Measurements from ENCODE around the gene MYO6. TPM values are rescaled to one million over a fixed set of nuclear protein-coding genes. Genes with fewer than 3 reads are reported as not detected.

Gene MYO6
- total and polyA plus RNA-seq, 5 donors: 3.3 to 9.0 (median 7.3) TPM

GRCh38 chr6:75830959-75831885 lies 82.2 kb downstream of the MYO6 start:
- DNase-seq (peak in 1 of 3 donors; percentile 28), ATAC-seq (no peak)
- WGBS: 82% methylated on average over 12 of the region's 12 CpGs
- Histone ChIP-seq H3K4me3 (ENCODE audit: low read length) (no peak overlapping the region), H3K9me3 (ENCODE audit: control insufficient read depth, low read length) (no peaks in the 10 kb centered on the region), H3K27me3 (ENCODE audit: control insufficient read depth, insufficient read depth) (no peaks in the 10 kb centered on the region), H3K27ac (ENCODE audit: low read length) (no peak overlapping the region), H3K4me1 (ENCODE audit: control insufficient read depth, insufficient read depth, low read length) (no peaks in the 10 kb centered on the region)
- intact Hi-C loops (cut with DNase I): no loop called here

GRCh38 chr6:75834447-75834846 lies 85.4 kb downstream of the MYO6 start:
- Histone ChIP-seq H3K4me1 (ENCODE audit: control insufficient read depth, insufficient read depth, low read length) (no peaks in the 10 kb centered on the region), H3K27me3 (ENCODE audit: control insufficient read depth, insufficient read depth) (no peaks in the 10 kb centered on the region), H3K9me3 (ENCODE audit: control insufficient read depth, low read length) (no peaks in the 10 kb centered on the region), H3K4me3 (ENCODE audit: low read length) (no peak overlapping the region), H3K27ac (ENCODE audit: low read length) (no peak overlapping the region)
- intact Hi-C loops (cut with DNase I): no loop called here
- no peak for ATAC-seq
- no peak for DNase-seq

GRCh38 chr6:75842191-75842590 lies 93.2 kb downstream of the MYO6 start:
- Histone ChIP-seq H3K27ac (ENCODE audit: low read length) (no peak overlapping the region), H3K4me1 (ENCODE audit: control insufficient read depth, insufficient read depth, low read length) (peaks cover 1% of the 10 kb centered on the region), H3K9me3 (ENCODE audit: control insufficient read depth, low read length) (no peaks in the 10 kb centered on the region), H3K4me3 (ENCODE audit: low read length) (no peak overlapping the region), H3K27me3 (ENCODE audit: control insufficient read depth, insufficient read depth) (no peaks in the 10 kb centered on the region)
- no peak for DNase-seq
- WGBS: 81% methylated on average over 4 of the region's 4 CpGs
- no peak for ATAC-seq
- intact Hi-C loops (cut with DNase I): no loop called here

GRCh38 chr6:75842732-75843131 lies 93.7 kb downstream of the MYO6 start:
- Histone ChIP-seq H3K27me3 (ENCODE audit: control insufficient read depth, insufficient read depth) (no peaks in the 10 kb centered on the region), H3K9me3 (ENCODE audit: control insufficient read depth, low read length) (no peaks in the 10 kb centered on the region), H3K27ac (ENCODE audit: low read length) (no peak overlapping the region), H3K4me3 (ENCODE audit: low read length) (no peak overlapping the region), H3K4me1 (ENCODE audit: control insufficient read depth, insufficient read depth, low read length) (peaks cover 1% of the 10 kb centered on the region)
- intact Hi-C loops (cut with DNase I): no loop called here
- WGBS: 76% methylated on average over 2 of the region's 2 CpGs
- DNase-seq (no peak), ATAC-seq (peak in 1 of 2 donors; percentile 54)

GRCh38 chr6:75843396-75843795 lies 94.4 kb downstream of the MYO6 start:
- Histone ChIP-seq H3K9me3 (ENCODE audit: control insufficient read depth, low read length) (no peaks in the 10 kb centered on the region), H3K4me1 (ENCODE audit: control insufficient read depth, insufficient read depth, low read length) (peaks cover 1% of the 10 kb centered on the region), H3K27me3 (ENCODE audit: control insufficient read depth, insufficient read depth) (no peaks in the 10 kb centered on the region), H3K4me3 (ENCODE audit: low read length) (no peak overlapping the region), H3K27ac (ENCODE audit: low read length) (no peak overlapping the region)
- WGBS: 75% methylated on average over 2 of the region's 2 CpGs
- no peak for DNase-seq
- intact Hi-C loops (cut with DNase I): no loop called here
- ATAC-seq: no peak

- DNase-seq (no peak), ATAC-seq (no peak)
- peaks cover 1% of the 10 kb centered on the region for H3K4me1 ChIP-seq (ENCODE audit: control insufficient read depth, insufficient read depth, low read length)
- WGBS: 96% methylated on average over 4 of the region's 4 CpGs
- intact Hi-C loops (cut with DNase I): no loop called here
- H3K9me3 ChIP-seq (ENCODE audit: control insufficient read depth, low read length): no peaks in the 10 kb centered on the region
- H3K4me3 ChIP-seq (ENCODE audit: low read length): no peak overlapping the region
- no peaks in the 10 kb centered on the region for H3K27me3 ChIP-seq (ENCODE audit: control insufficient read depth, insufficient read depth)
- no peak overlapping the region for H3K27ac ChIP-seq (ENCODE audit: low read length)
Measured at GRCh38 chr6:75848274-75848673, 99.2 kb downstream of the MYO6 start.

- H3K4me1 ChIP-seq (ENCODE audit: control insufficient read depth, insufficient read depth, low read length): peaks cover 1% of the 10 kb centered on the region
- intact Hi-C loops (cut with DNase I): no loop called here
- DNase-seq (no peak), ATAC-seq (no peak)
- no peak overlapping the region for H3K4me3 ChIP-seq (ENCODE audit: low read length)
- no peak overlapping the region for H3K27ac ChIP-seq (ENCODE audit: low read length)
- no peaks in the 10 kb centered on the region for H3K9me3 ChIP-seq (ENCODE audit: control insufficient read depth, low read length)
- no peaks in the 10 kb centered on the region for H3K27me3 ChIP-seq (ENCODE audit: control insufficient read depth, insufficient read depth)
- 74% methylated on average over 9 of the region's 9 CpGs for WGBS
Measured at GRCh38 chr6:75849329-75850025, 100.4 kb downstream of the MYO6 start.

- H3K4me1 ChIP-seq (ENCODE audit: control insufficient read depth, insufficient read depth, low read length): peaks cover 1% of the 10 kb centered on the region
- no peak for ATAC-seq
- DNase-seq: peak in 1 of 3 donors; percentile 36
- no peak overlapping the region for H3K27ac ChIP-seq (ENCODE audit: low read length)
- no peaks in the 10 kb centered on the region for H3K9me3 ChIP-seq (ENCODE audit: control insufficient read depth, low read length)
- no peak overlapping the region for H3K4me3 ChIP-seq (ENCODE audit: low read length)
- H3K27me3 ChIP-seq (ENCODE audit: control insufficient read depth, insufficient read depth): no peaks in the 10 kb centered on the region
- intact Hi-C loops (cut with DNase I): no loop called here
- 86% methylated on average over 7 of the region's 7 CpGs for WGBS
Measured at GRCh38 chr6:75850026-75850833, 101.2 kb downstream of the MYO6 start.

- 69% methylated on average over 4 of the region's 4 CpGs for WGBS
- H3K27me3 ChIP-seq (ENCODE audit: control insufficient read depth, insufficient read depth): no peaks in the 10 kb centered on the region
- intact Hi-C loops (cut with DNase I): no loop called here
- no peak for DNase-seq
- H3K9me3 ChIP-seq (ENCODE audit: control insufficient read depth, low read length): no peaks in the 10 kb centered on the region
- H3K27ac ChIP-seq (ENCODE audit: low read length): no peak overlapping the region
- no peak overlapping the region for H3K4me3 ChIP-seq (ENCODE audit: low read length)
- peaks cover 1% of the 10 kb centered on the region for H3K4me1 ChIP-seq (ENCODE audit: control insufficient read depth, insufficient read depth, low read length)
- ATAC-seq: no peak
Measured at GRCh38 chr6:75852721-75853120, 103.7 kb downstream of the MYO6 start.

- 91% methylated on average over 2 of the region's 2 CpGs for WGBS
- intact Hi-C loops (cut with DNase I): no loop called here
- Histone ChIP-seq H3K4me3 (ENCODE audit: low read length) (no peak overlapping the region), H3K27me3 (ENCODE audit: control insufficient read depth, insufficient read depth) (no peaks in the 10 kb centered on the region), H3K27ac (ENCODE audit: low read length) (no peak overlapping the region), H3K4me1 (ENCODE audit: control insufficient read depth, insufficient read depth, low read length) (peaks cover 1% of the 10 kb centered on the region), H3K9me3 (ENCODE audit: control insufficient read depth, low read length) (no peaks in the 10 kb centered on the region)
- DNase-seq (no peak), ATAC-seq (no peak)
Measured at GRCh38 chr6:75853806-75854205, 104.8 kb downstream of the MYO6 start.

GRCh38 chr6:75855052-75855451 lies 106.0 kb downstream of the MYO6 start:
- intact Hi-C loops (cut with DNase I): no loop called here
- WGBS: 23% methylated on average over 1 of the region's 1 CpG
- DNase-seq (peak in 1 of 3 donors; percentile 17), ATAC-seq (no peak)
- no peak overlapping the region for H3K4me3 ChIP-seq (ENCODE audit: low read length)
- H3K9me3 ChIP-seq (ENCODE audit: control insufficient read depth, low read length): no peaks in the 10 kb centered on the region
- no peaks in the 10 kb centered on the region for H3K27me3 ChIP-seq (ENCODE audit: control insufficient read depth, insufficient read depth)
- no peak overlapping the region for H3K27ac ChIP-seq (ENCODE audit: low read length)
- H3K4me1 ChIP-seq (ENCODE audit: control insufficient read depth, insufficient read depth, low read length): no peaks in the 10 kb centered on the region
